ENCODE data around the gene JMJD6. TPM values are rescaled to one million over a fixed set of nuclear protein-coding genes. Genes with fewer than 3 reads are reported as not detected.
A peak's percentile ranks its signal among the peaks of the same experiment; 100 is the strongest.

The JMJD6 gene
- total and polyA plus RNA-seq, 9 of the 15 experiments (the other 6 are each of a cell fraction or from before 2014, with no cell fraction given) = 2.5 to 52.3 (median 36.3) TPM

- TF ChIP-seq HOXB6 (CRISPR knock-in tag; IDR thresholded peaks at IDR 0.05; ENCODE audit: borderline replicate concordance) = no peak
- no peak for TF ChIP-seq COPS2 (conservative IDR thresholded peaks at IDR 0.05)
- TF ChIP-seq ARID2 (IDR thresholded peaks at IDR 0.05) = no peak
- TF ChIP-seq FOXA1 (IDR thresholded peaks at IDR 0.05; ENCODE audit: borderline replicate concordance) = no peak
- TF ChIP-seq KDM4B (IDR thresholded peaks at IDR 0.05; ENCODE audit: borderline replicate concordance in 2 of 2, low read depth in 1 of 2) = no peak
- TF ChIP-seq SRSF1 (IDR thresholded peaks at IDR 0.05; ENCODE audit: low read depth, low read length) = no peak
- TF ChIP-seq GATA2 (CRISPR knock-in tag; IDR thresholded peaks at IDR 0.05) = peak; percentile 55; the same call in 1 of the 2 replicates
- TF ChIP-seq NFIC (IDR thresholded peaks at IDR 0.05) = no peak
- no peak for TF ChIP-seq ZNF140 (CRISPR knock-in tag; IDR thresholded peaks at IDR 0.05)
- no peak for TF ChIP-seq GTF2F1 (IDR thresholded peaks at IDR 0.05; ENCODE audit: low read depth, low read length)
- no peak for TF ChIP-seq ZNF586 (CRISPR knock-in tag; conservative IDR thresholded peaks at IDR 0.05)
- TF ChIP-seq WHSC1 (IDR thresholded peaks at IDR 0.05; ENCODE audit: low read length) = no peak
- no peak for TF ChIP-seq ZNF12 (CRISPR knock-in tag; IDR thresholded peaks at IDR 0.05)
- TF ChIP-seq MGA (IDR thresholded peaks at IDR 0.05) = 0 out of 2 replicates have a peak, but pooled peaks have one; percentile 20
- TF ChIP-seq NRF1 (conservative IDR thresholded peaks at IDR 0.05 in 1 of 2, IDR thresholded peaks at IDR 0.05 in 1 of 2) = 0 out of 4 replicates have a peak, but pooled peaks of 1 of the 2 experiments have one; percentile 19
- TF ChIP-seq HMGN3 (IDR thresholded peaks at IDR 0.05; ENCODE audit: borderline replicate concordance, extremely low read depth, insufficient read length, low read depth, low read length) = no peak
- TF ChIP-seq RBM22 (IDR thresholded peaks at IDR 0.05; ENCODE audit: low read depth, low read length, poor library complexity, severe bottlenecking) = no peak
- no peak for TF ChIP-seq HNRNPUL1 (IDR thresholded peaks at IDR 0.05; ENCODE audit: low read length)
Measured at GRCh38 chr17:76697702-76698465, 28.5 kb downstream of the JMJD6 start (continued).
